Stimulated activated CD4-positive, alpha-beta T cell treated with anti-CD3 and anti-CD28 coated beads, Interleukin-1b, Interleukin-23, amount 100 ng/mL, for 1 hour (primary cell): ENCODE results near the gene RIT2.
"Not testable (repeated sequence)": the region's sequence is repeated elsewhere in the genome, so short reads cannot be mapped to it uniquely, and the experiment has no call there.

Experiments
- DNase-seq, 2 donors: peaks; one replicate each; pipeline ENCODE4 v3.0.0-alpha.2; 2020; ENCODE audit warnings: low read depth in 2 of 2

The RIT2 gene

DNA sequence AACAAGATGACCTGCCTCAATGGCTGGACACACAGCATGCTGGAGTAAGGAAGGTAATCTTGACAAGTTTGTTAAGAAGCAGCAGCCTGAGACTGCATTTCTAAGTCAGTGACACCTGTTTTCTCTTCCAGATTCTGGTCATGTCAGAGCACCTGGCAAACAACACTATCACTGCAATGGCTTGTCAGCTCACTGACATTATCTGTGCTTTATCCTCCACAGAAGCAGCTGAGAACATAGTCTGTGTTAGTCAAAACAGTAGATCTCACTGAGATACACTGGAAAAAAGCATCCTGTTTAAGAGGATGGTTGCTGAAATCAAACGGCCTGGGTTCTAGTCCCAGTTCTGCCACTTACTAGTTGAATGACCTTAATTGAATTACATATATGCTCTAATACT is 355.2 kb downstream of the RIT2 start:
- DNase-seq: no peak

GRCh38 chr18:42758852-42759251 is 356.6 kb downstream of the RIT2 start:
- DNase-seq: no peak

GRCh38 chr18:42756214-42756613 is 359.3 kb downstream of the RIT2 start:
- DNase-seq: no peak

DNA sequence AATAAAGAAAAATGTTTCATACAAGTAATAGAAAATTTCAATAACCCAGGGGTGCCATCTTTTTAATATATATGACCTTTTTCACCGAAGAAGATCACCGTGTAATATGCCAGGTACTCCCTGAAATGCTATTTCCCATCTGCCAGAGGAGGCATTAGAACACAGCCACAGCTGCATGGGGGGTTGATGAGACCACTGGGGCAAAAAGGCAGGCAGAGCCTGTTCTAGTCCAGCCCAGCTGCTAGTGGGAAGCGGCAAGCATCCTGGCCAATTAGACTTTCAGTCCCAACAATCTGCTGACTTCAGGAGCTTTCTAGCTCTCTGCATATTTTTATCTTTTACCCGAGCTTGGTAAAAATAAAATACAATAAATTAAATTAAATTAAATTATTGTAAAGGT is 362.6 kb downstream of the RIT2 start:
- no peak for DNase-seq

GRCh38 chr18:42746794-42747193 is 368.7 kb downstream of the RIT2 start:
- no peak for DNase-seq

DNA sequence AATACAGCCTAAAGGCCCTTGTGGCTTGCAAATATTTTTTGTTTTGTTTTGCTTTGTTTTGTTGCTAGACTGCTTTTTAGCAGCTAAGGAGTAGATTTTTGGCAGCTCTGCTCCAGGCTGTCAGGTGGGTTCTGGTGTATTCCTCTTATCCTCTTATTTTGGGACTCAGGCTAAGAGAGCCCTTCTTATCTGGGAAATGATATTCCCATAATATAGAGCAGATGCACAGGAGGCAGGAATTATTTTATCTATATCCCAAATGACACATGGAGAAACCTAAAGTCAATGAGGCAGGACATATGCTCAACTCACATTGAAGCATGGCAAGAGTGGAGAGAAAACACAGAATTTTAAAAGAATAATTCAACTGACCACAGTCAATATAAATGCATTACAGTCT is 369.6 kb downstream of the RIT2 start:
- DNase-seq: no peak

GRCh38 chr18:42745171-42745570 is 370.3 kb downstream of the RIT2 start:
- no peak for DNase-seq

DNA sequence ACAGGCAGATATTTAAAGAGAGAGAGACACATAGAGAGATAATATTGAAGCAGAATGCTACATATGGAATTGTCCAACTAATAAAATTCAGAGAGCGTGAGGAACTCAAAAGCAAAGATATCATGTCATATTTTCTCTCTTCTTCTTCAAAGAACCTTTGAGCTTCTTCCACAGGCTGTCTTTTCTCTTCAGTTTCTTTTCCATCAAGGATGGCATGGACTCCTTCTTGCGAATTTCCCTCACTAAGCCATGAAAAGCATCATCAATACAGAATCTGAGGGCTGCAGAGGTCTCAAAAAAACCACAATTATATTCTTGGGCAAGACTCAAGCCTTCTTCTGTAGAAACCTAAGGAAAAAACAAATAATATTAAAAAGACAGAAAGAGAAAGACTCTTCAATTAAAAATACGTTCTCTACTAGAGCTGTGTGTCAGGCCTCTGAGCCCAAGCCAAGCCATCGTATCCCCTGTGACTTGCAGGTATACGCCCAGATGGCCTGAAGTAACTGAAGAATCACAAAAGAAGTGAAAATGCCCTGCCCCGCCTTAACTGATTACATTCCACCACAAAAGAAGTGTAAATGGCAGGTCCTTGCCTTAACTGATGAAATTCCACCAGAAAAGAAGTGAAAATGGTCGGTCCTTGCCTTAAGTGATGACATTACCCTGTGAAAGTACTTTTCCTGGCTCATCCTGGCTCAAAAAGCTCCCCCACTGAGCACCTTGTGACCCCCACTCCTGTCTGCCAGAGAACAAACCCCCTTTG is 371.9 kb downstream of the RIT2 start:
- no peak for DNase-seq

DNA sequence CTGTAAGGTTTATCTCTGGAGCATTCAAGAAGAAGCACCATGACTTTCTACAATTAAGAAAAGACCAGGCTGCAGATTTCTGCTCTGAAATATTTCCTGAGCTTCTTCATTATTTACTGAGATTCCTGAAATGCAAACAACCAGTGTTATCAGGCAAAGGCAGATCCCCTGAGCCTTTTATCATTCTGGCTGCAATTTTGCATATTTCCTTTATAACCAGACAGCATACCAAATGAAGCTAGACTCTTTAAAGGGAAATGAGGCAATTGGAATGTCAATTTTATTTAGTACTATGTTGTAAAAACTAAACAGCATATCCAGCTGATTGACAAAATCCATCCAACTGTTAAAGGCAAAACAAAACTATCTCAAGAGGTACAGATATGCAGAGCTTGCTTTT is 372.5 kb downstream of the RIT2 start:
- no peak for DNase-seq

DNA sequence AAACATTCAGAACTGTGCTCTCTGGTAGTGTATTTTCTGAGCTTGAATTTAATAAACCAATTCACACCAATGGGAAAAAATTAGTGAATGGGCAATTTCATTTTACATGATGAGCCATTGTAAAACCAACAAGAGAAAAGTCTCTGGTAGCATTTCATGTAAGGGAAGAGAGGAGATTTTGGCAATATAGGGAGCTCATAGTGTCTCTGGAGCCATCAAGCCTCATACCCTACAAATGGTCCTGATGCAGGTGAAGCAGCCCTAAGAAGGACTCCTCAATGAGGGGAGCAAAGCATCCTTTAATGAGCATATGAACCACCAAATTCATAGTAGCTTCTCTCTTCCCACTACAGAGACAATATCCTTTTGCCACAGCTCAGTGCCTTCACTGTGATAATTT is 373.0 kb downstream of the RIT2 start:
- DNase-seq: no peak

DNA sequence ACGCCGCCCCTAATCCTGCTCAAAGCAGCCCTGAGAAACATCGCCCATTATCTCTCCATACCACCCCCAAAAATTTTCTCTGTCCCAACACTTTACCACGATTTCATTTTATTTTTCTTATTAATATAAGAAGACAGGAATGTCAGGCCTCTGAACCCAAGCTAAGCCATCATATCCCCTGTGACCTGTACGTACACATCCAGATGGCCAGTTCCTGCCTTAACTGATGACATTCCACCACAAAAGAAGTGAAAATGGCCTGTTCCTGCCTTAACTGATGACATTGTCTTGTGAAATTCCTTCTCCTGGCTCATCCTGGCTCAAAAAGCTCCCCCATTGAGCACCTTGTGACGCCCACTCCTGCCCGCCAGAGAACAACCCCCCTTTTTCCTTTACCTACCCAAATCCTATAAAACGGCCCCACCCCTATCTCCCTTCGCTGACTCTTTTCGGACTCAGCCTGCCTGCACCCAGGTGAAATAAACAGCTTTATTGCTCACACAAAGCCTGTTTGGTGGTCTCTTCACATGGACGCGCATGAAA is 373.6 kb downstream of the RIT2 start:
- not testable (repeated sequence) for DNase-seq

DNA sequence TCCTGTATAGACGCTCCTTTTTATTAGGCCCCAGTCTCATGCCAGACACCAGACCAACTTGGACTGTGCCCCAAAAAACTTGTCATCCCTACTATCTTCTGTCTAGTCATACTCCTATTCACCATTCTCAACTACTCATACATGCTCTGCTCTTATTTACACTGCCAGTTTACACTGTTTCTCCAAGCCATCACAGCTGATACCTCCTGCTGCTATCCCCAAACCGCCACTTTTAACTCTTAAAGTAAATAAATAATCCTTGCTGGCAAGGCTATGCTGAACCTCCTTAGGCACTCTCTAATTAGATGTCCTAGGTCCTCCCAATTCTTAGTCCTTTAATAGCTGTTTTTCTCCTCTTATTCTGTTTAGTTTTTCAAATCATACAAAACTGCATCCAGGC is 374.2 kb downstream of the RIT2 start:
- not testable (repeated sequence) for DNase-seq

DNA sequence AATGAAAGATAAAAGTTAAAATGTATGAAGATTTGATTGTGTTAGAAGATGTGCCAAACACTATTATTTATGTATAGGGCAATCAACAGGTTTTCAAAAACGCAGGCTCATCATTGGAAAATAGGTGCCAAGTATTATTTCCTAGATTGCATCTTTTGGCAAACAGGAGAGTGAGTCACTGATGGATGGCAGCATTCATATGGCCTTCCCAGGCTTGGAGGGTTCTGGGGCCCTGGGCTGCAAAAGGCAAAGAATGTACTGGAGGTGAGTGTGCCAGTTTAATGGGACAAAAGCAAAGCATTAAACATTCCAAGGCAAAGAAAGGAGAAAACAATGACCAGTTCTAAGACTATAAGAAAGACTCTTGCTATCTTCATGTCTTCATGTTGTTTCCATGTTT is 379.4 kb downstream of the RIT2 start:
- DNase-seq: no peak

GRCh38 chr18:42734520-42734919 is 381.0 kb downstream of the RIT2 start:
- DNase-seq: no peak

DNA sequence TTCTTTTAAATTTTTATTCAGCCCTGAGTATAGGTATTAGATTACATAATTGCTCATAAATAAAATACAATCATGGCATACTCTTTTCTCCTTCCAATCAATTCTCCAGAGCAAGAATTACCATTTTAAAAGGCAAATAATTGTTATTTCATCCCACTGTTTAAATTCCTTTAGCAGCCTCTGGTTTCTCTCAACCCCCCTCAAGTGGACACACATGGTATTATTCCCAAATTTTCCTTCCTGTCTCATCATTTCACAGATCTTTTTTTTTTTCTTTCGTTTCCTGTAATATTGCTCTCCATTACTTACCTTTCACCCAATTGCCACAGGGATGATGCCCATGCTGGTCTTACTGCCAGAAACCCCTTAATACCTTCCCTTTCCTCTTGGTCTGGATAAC is 385.2 kb downstream of the RIT2 start:
- no peak for DNase-seq

DNA sequence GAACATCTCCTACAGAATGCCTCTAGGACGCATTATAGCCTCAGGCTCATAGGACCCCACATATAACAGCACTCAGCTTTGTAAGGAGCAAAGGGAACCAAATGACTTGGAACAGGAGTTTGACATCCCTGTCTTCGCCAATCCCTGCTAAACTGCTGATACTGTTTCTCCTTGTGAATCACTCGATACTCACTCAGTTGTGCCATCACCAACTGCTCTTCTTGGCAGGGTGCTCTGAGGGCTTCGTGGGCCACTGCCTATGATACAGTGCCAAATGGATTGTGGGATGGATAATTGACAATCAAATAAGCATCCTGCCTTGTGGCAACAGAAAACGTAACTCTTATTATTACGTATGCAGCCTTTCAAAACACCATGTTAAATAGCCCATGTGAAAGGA is 396.3 kb downstream of the RIT2 start:
- no peak for DNase-seq

DNA sequence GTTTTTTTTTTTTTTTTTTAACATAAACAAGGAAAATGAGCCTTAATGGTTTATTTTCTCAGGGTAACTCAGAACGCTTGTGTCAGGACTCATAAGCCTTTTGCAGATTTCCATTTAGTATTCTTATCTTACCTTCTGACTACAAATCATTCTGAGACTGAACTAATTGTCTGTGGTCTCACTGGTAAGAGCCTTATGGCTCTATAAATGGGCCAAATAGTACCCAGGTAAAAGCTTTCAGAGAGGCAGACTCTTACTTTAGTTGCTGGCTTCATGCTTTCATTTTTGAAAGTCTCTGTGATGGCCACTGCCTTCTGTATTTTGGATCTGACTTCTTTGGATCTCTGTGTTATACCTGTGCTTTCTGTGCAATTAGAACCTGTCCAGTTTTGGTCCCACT is 403.4 kb downstream of the RIT2 start:
- no peak for DNase-seq

GRCh38 chr18:42707080-42707479 is 408.4 kb downstream of the RIT2 start:
- no peak for DNase-seq

DNA sequence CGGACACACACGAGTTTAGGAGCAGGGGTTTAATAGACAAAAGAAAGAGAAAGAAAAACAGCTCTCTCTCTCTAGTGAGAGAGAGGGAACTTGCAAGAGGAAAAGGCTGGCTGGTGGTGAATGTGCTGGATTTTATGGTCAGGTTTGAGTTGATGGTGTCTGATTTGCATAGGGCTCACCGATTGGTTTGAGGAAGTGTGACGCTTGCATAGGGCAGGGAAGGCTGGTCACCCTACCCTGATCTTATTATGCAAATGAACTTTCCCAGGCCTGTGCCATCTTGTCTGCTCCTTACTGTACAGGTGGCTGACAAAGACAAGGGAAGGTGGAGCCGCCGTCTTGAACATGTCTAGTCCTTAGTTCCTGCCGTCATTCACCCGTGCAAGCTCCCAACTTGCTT is 408.9 kb downstream of the RIT2 start:
- DNase-seq: no peak

DNA sequence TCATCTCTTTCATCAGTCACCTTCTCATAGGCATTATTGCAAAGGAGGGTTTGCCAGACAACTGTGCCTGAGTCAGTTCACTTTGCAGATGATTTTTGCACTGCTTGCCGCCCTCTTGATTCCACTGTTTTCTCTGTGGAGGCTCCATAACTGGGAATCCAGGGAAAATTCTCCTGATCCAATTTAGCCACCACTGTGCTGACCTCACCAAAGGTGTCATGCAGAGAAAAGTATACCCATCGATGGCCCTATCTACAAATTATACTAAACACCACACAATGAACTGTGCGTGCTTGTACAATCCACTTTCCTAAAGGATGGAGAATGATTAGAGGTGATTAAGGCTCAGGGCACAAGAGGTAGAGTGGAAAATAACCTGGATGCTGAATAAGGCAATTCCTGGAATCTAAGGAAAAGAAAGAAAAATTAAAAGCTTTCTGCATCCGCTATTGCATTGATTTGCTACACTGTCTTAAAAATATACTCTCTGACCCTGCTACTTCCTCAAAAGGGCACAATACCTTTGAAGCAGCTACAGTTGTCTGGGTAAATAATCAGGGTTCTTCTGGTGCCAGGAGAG is 409.4 kb downstream of the RIT2 start:
- no peak for DNase-seq
